Inflammatory macrophage (primary cell): ENCODE measurements around the gene KRTAP4-12.
"Not testable (repeated sequence)": the region's sequence is repeated elsewhere in the genome, so short reads cannot be mapped to it uniquely, and the experiment has no call there.

ENCODE experiments used
- DNase-seq, 2 donors: peaks; one replicate each; pipeline ENCODE4 v3.0.0-alpha.2; 2020 to 2022

The KRTAP4-12 gene

DNA sequence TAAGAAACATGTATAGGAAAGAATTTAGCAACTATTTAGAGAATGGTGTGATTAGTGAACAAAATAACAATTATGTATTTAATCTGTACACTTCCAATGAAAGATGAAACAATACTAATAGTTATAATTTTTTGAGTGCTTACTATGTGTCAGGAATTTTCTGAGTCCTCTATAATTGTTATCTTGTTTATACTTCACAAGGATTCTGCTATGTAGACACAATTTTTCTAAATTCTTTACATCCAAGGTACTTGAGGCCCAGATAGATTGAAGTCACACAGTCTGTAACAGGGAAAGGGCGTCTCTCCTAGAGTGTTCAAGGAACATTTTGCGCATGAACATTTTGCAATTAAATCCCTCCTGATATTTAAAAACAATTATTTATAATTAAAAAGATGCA, 1.1 kb upstream of the KRTAP4-12 start:
- DNase-seq = no peak

GRCh38 chr17:41123292-41123990, 541 bp downstream of the KRTAP4-12 start:
- not testable (repeated sequence) for DNase-seq

DNA sequence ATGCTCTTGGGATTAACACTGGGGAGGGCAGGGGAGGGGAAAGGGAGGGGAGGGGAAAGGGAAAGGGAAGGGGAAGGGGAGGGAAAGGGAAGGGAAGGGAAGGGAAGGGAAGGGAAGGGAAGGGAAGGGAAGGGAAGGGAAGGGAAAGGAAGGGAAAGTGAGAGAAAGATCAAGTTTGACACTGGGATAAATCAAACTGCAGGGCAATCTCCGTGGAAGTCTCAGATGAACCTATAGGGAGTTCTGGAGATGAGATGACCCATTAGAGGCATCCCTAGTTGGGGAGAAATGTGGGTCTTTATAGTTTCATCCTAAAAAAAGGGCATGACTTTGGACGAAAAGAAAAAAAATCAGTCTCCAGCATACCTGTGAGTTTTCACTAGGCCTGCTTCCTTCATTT, 2.2 kb downstream of the KRTAP4-12 start:
- no peak for DNase-seq

GRCh38 chr17:41119696-41120690, 4.0 kb downstream of the KRTAP4-12 start:
- DNase-seq = peak; percentile 2 to 23

GRCh38 chr17:41118721-41119120, 5.3 kb downstream of the KRTAP4-12 start:
- DNase-seq = no peak

GRCh38 chr17:41117846-41118386, 6.1 kb downstream of the KRTAP4-12 start, which contains the start of gene KRTAP4-11:
TSS of gene KRTAP4-11 (minus strand) at chr17:41118373. CDS start at chr17:41118315, 58 bp downstream.
- DNase-seq = not testable (repeated sequence)

DNA sequence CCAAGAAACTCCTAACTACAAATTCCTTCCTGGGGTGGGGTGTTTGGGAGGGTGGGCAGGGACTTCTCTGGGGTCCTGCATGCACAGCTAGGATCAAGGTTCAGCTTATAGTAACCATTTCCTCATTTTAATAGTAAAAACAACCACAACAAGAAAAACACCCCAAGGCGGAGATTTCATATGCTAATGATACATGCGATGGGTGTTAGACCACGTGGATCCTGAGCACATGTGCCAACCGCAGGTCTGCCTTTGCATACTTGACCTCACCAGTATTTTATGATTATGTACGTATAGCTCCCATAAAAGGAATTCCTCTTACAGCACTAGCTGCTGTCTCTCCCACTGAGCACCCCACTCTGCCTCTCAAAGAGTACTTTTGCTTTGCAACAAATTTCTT, 7.7 kb downstream of the KRTAP4-12 start:
- peak; percentile 31 to 48 for DNase-seq

GRCh38 chr17:41111151-41111885, 12.7 kb downstream of the KRTAP4-12 start:
- no peak for DNase-seq

DNA sequence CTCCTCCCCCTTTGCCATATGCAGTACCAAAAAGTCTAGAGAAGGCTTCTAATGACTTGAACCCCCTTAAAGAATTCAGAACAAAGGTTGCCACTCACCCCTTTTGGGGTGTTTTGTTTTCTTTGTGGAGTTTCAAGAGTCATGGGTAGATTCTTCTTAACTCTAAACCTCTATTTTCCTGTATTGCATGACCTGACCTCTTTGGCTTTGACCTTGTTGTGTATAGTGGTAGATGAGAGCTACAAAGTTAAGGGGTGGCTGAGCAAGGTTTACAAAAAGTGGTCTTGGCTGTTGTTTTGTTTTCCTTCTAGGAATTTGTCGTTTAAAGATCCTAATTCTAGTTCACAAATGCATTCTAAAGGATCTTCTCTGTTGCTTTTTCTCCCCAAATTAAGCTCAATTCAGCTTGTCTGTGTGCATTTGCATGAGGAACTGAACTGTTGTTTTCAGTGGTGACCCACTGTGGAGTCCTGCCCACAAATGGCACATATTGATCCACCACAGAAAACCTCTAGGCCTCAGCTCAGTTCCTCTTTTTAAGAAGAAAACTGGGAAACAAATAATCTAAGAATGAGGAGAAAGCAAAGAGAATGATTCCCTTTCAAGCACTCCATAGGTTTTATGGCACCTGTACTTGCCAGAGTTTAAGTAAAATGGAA, 15.1 kb downstream of the KRTAP4-12 start:
- not testable (repeated sequence) for DNase-seq

GRCh38 chr17:41107941-41108450, 16.0 kb downstream of the KRTAP4-12 start:
- DNase-seq = no peak

- DNase-seq = not testable (repeated sequence)
Measured at GRCh38 chr17:41105347-41105746, 18.6 kb downstream of the KRTAP4-12 start, which contains the start of gene KRTAP4-9. TSS of gene KRTAP4-9 (plus strand) at chr17:41105389. CDS start at chr17:41105389, 0 bp downstream.

- not testable (repeated sequence) for DNase-seq
Measured at GRCh38 chr17:41104386-41105038, 19.5 kb downstream of the KRTAP4-12 start.

GRCh38 chr17:41103896-41104295, 20.1 kb downstream of the KRTAP4-12 start:
- no peak for DNase-seq

GRCh38 chr17:41101586-41102259, 22.3 kb downstream of the KRTAP4-12 start, which contains the start of gene KRTAP4-16:
TSS of gene KRTAP4-16 (minus strand) at chr17:41102209. CDS start at chr17:41102209, 0 bp downstream.
- no peak for DNase-seq

GRCh38 chr17:41099682-41100480, 24.1 kb downstream of the KRTAP4-12 start:
- not testable (repeated sequence) for DNase-seq

GRCh38 chr17:41098481-41098880, 25.5 kb downstream of the KRTAP4-12 start:
- no peak for DNase-seq

DNA sequence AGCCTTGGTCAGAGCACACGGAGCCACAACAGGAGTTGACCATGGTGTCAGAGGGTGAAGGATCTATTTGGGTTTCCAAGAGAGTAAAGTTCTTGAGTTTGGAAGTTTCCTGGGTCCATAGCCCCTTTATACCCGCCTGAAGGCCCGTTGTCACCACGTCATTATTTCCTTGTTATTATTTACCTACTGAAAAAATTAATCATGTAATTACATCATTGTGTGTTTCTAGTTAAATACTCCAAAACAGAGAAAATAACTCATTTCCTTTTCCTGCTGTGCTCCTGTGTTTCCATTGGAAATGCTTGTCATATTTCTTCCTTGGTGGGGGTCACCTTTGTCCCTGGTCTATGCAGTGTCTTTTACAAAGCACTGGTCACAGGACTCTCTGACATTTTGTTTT, 25.9 kb downstream of the KRTAP4-12 start, which contains the start of gene KRTAP4-8:
Gene KRTAP4-8, minus strand, starts transcription at position 101 of the 400 bp plus-strand sequence. Its CDS starts 58 bp downstream, at position 43.
- DNase-seq = no peak

GRCh38 chr17:41096055-41096454, 27.9 kb downstream of the KRTAP4-12 start:
- no peak for DNase-seq

GRCh38 chr17:41088760-41089352, 35.1 kb downstream of the KRTAP4-12 start:
- not testable (repeated sequence) for DNase-seq
